HepG2 (cell line): ENCODE results near the gene AUP1. TPM values are rescaled to one million over a fixed set of nuclear protein-coding genes. Genes with fewer than 3 reads are reported as not detected.

Experiments
- IRF9 ChIP-seq: sonication (generic); formaldehyde crosslinking; IDR thresholded peaks from 2 replicates; pipeline ENCODE4 v1.8.0; 2022; ENCODE audit warnings: missing genetic modification reagents, mild to moderate bottlenecking, borderline replicate concordance
- IRX3 ChIP-seq: sonication (generic); formaldehyde crosslinking; IDR thresholded peaks from 2 replicates; pipeline ENCODE4 v1.8.1; 2023; ENCODE audit warnings: mild to moderate bottlenecking, low read depth, missing genetic modification reagents, borderline replicate concordance
- JARID2 ChIP-seq: sonication (generic); formaldehyde crosslinking; IDR thresholded peaks from 2 replicates; pipeline ENCODE4 v1.8.1; 2023; ENCODE audit warnings: missing genetic modification reagents, inconsistent platforms; ENCODE audit not compliant: insufficient replicate concordance
- KDM5A ChIP-seq: fragments of 200-600 bp; sonication (generic); IDR thresholded peaks from 2 replicates; pipeline ENCODE4 v1.7.0; 2018; ENCODE audit warnings: antibody characterized with exemption, mild to moderate bottlenecking, low read length, borderline replicate concordance
- KLF11 ChIP-seq: IDR thresholded peaks from 2 replicates; pipeline ENCODE4 v1.6.1; 2016; ENCODE audit warnings: missing compliant biosample characterization
- MLX ChIP-seq: IDR thresholded peaks from 2 replicates; pipeline ENCODE4 v1.6.1; 2016
- MXD1 ChIP-seq: sonication (generic); formaldehyde crosslinking; IDR thresholded peaks from 2 replicates; pipeline ENCODE4 v1.4.0; 2020; ENCODE audit warnings: mild to moderate bottlenecking, missing genetic modification reagents
- NFATC3 ChIP-seq: sonication (generic); formaldehyde crosslinking; IDR thresholded peaks from 2 replicates; pipeline ENCODE4 v1.5.1; 2020; ENCODE audit warnings: mild to moderate bottlenecking, missing genetic modification reagents
- PREB ChIP-seq: sonication (generic); formaldehyde crosslinking; IDR thresholded peaks from 2 replicates; pipeline ENCODE4 v1.4.0; 2020; ENCODE audit warnings: missing genetic modification reagents
- PRMT3 ChIP-seq: sonication (generic); formaldehyde crosslinking; IDR thresholded peaks from 2 replicates; pipeline ENCODE4 v1.8.1; 2022; ENCODE audit warnings: low read depth, mild to moderate bottlenecking, moderate library complexity, missing genetic modification reagents, borderline replicate concordance
- RBM39 ChIP-seq: fragments of 200-400 bp; formaldehyde crosslinking; IDR thresholded peaks from one replicate; pipeline ENCODE4 v1.6.1; 2018; ENCODE audit warnings: antibody characterized with exemption, mild to moderate bottlenecking, low read depth, low read length; ENCODE audit not compliant: poor library complexity, severe bottlenecking
- SCMH1 ChIP-seq: sonication (generic); formaldehyde crosslinking; IDR thresholded peaks from 2 replicates; pipeline ENCODE4 v1.9.0; 2021; ENCODE audit warnings: missing genetic modification reagents, mild to moderate bottlenecking, borderline replicate concordance
- SETDB1 ChIP-seq: sonication (generic); formaldehyde crosslinking; IDR thresholded peaks from 2 replicates; pipeline ENCODE4 v1.5.1; 2020; ENCODE audit warnings: missing genetic modification reagents, mild to moderate bottlenecking, borderline replicate concordance
- SP140L ChIP-seq: sonication (generic); formaldehyde crosslinking; IDR thresholded peaks from 2 replicates; pipeline ENCODE4 v1.4.0; 2020; ENCODE audit warnings: missing genetic modification reagents, borderline replicate concordance
- TCF12 ChIP-seq, 2 experiments: fragments of 450-650 bp in 1 of 2; sonication (generic) in 1 of 2; formaldehyde crosslinking in 1 of 2; IDR thresholded peaks; 2 replicates each; pipeline versions ENCODE4 v1.6.1 to v1.8.0; 2017 to 2022; ENCODE audit warnings: antibody characterized with exemption in 1 of 2, mild to moderate bottlenecking in 1 of 2, missing genetic modification reagents in 1 of 2, moderate library complexity in 1 of 2
- ZFP82 ChIP-seq: sonication (generic); formaldehyde crosslinking; IDR thresholded peaks from 2 replicates; pipeline ENCODE4 v1.5.1; 2020; ENCODE audit warnings: mild to moderate bottlenecking, missing genetic modification reagents, borderline replicate concordance
- ZNF235 ChIP-seq: sonication (generic); formaldehyde crosslinking; IDR thresholded peaks from 2 replicates; pipeline ENCODE4 v1.8.1; 2023; ENCODE audit warnings: mild to moderate bottlenecking, missing genetic modification reagents, borderline replicate concordance
- ZNF503 ChIP-seq: sonication (generic); formaldehyde crosslinking; IDR thresholded peaks from 2 replicates; pipeline ENCODE4 v1.4.0; 2020; ENCODE audit warnings: missing genetic modification reagents
- ZNF512 ChIP-seq: sonication (generic); formaldehyde crosslinking; IDR thresholded peaks from 2 replicates; pipeline ENCODE4 v1.4.0; 2020; ENCODE audit warnings: mild to moderate bottlenecking, missing genetic modification reagents
- ZNF562 ChIP-seq: sonication (generic); formaldehyde crosslinking; IDR thresholded peaks from 2 replicates; pipeline ENCODE4 v1.8.0; 2022; ENCODE audit warnings: missing genetic modification reagents, borderline replicate concordance
- polyA plus RNA-seq, 8 experiments: library from polyadenylated mRNA; depleted of rRNA in 3 of 8; stranded (reverse) in 7 of 8; unstranded in 1 of 8; fragments of >200 nt; fragmentation: Illumina TruSeq in 4 of 8; extraction: Trizol in 4 of 8; gene quantifications; 2 replicates each; pipeline versions ENCODE4 v1.2.1 to v1.2.3, GENCODE V29; 2011 to 2016; ENCODE audit warnings: low read depth in 4 of 8, missing spikeins in 1 of 8, mixed read lengths in 1 of 8; ENCODE audit not compliant: insufficient read depth in 1 of 8
- total RNA-seq, 5 experiments: library from RNA; depleted of rRNA; stranded (reverse); fragments of >200 nt; fragmentation: Illumina TruSeq; extraction: Trizol; gene quantifications; 2 replicates each; pipeline ENCODE4 v1.2.3, GENCODE V29; 2016; ENCODE audit warnings: low read depth in 1 of 5

AUP1 gene
- total and polyA plus RNA-seq, 2 of the 13 experiments (the other 11 are each of a cell fraction or from before 2014, with no cell fraction given), result 174 to 267 TPM

- TF ChIP-seq KDM5A (peak; percentile 91), ZFP82 (CRISPR knock-in tag) (peak; percentile 86), MLX (peak; percentile 14; the same call in 1 of the 2 replicates), RBM39 (peak; percentile 56), SCMH1 (CRISPR knock-in tag) (no peak), PRMT3 (CRISPR knock-in tag) (0 out of 2 replicates have a peak, but pooled peaks have one; percentile 39), IRX3 (CRISPR knock-in tag) (no peak), ZNF503 (CRISPR knock-in tag) (no peak; the same call in 1 of the 2 replicates), SETDB1 (CRISPR knock-in tag) (no peak), IRF9 (CRISPR knock-in tag) (peak; percentile 70; the same call in 1 of the 2 replicates), ZNF562 (CRISPR knock-in tag) (no peak), KLF11 (CRISPR knock-in tag) (no peak), NFATC3 (peak; percentile 89), PREB (no peak), JARID2 (CRISPR knock-in tag) (peak; percentile 16), ZNF235 (CRISPR knock-in tag) (peak; percentile 83; the same call in 1 of the 2 replicates), MXD1 (CRISPR knock-in tag) (peak; percentile 96), SP140L (CRISPR knock-in tag) (no peak), TCF12 (IDR thresholded peaks at IDR 0.05) (no peak), TCF12 (CRISPR knock-in tag; IDR thresholded peaks at IDR 0.05) (peak; percentile 82; the same call in 1 of the 2 replicates), ZNF512 (CRISPR knock-in tag) (no peak)
These were observed at the start of gene AUP1, which contains the start of gene HTRA2 (continued) for GRCh38 chr2:74529357-74530238.
